HG03575 (cell line): Measurements from ENCODE around the gene TALDO1.

Source experiments
- ATAC-seq: cut with Tn5 transposase; IDR thresholded peaks from one replicate; pipeline ENCODE4 v1.9.1; 2021; ENCODE audit not compliant: unreplicated experiment, insufficient number of reproducible peaks, low FRiP score; ENCODE audit errors: extremely low read depth

TALDO1 gene

GRCh38 chr11:808427-809286, 61.4 kb downstream of the TALDO1 start:
- no peak for ATAC-seq

- peak; percentile 38 for ATAC-seq
Measured at GRCh38 chr11:809287-810039, 62.2 kb downstream of the TALDO1 start, which contains the start of gene RPLP2. Gene RPLP2 (plus strand): TSS chr11:809967. CDS start chr11:810235, 268 bp downstream.

GRCh38 chr11:810040-810567, 62.8 kb downstream of the TALDO1 start:
- ATAC-seq = no peak

- ATAC-seq = no peak
Measured at GRCh38 chr11:811446-812245, 64.4 kb downstream of the TALDO1 start.

GRCh38 chr11:812390-812789, 65.1 kb downstream of the TALDO1 start:
- no peak for ATAC-seq

- ATAC-seq = no peak
Measured at GRCh38 chr11:813072-813455, 65.8 kb downstream of the TALDO1 start.

- ATAC-seq = no peak
Measured at GRCh38 chr11:813456-814096, 66.3 kb downstream of the TALDO1 start.
